ENCODE measurements around the gene PLPP7.

DNA sequence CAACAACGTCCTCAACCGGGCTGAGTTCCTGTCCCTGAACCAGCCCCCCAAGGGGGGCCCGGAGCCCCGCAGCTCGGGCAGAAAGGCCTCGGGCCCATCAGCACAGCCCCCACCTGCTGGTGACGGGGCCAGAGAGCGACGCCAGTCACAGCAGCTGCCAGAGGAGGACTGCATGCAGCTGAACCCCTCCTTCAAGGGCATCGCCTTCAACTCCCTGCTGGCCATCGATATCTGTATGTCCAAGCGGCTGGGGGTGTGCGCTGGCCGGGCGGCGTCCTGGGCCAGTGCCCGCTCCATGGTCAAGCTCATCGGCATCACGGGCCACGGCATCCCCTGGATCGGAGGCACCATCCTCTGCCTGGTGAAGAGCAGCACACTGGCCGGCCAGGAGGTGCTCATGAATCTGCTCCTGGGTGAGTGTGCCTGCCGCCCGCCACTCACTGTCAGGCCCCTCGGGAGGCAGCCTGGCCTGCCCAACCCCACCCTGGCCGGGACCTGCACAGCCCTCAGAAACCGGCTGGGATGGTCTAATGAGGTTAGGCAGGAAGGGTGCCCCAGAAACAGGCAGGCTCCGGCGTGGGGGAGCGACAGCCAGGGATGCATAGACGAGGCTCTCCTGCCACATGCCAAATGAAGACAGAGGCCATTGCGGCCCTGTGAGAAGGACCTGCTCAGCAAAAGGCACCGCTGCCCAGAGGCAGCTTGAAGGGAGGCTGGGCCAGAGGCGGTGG, 678 bp downstream of the PLPP7 start:
- TF ChIP-seq, protein P1, sequence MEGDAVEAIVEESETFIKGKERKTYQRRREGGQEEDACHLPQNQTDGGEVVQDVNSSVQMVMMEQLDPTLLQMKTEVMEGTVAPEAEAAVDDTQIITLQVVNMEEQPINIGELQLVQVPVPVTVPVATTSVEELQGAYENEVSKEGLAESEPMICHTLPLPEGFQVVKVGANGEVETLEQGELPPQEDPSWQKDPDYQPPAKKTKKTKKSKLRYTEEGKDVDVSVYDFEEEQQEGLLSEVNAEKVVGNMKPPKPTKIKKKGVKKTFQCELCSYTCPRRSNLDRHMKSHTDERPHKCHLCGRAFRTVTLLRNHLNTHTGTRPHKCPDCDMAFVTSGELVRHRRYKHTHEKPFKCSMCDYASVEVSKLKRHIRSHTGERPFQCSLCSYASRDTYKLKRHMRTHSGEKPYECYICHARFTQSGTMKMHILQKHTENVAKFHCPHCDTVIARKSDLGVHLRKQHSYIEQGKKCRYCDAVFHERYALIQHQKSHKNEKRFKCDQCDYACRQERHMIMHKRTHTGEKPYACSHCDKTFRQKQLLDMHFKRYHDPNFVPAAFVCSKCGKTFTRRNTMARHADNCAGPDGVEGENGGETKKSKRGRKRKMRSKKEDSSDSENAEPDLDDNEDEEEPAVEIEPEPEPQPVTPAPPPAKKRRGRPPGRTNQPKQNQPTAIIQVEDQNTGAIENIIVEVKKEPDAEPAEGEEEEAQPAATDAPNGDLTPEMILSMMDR (IDR thresholded peaks at IDR 0.05; ENCODE audit: low read depth, low read length, missing input control) = no peak
- TF ChIP-seq TAF1 (conservative IDR thresholded peaks at IDR 0.05) = no peak
- no peak for TF ChIP-seq MAX (IDR thresholded peaks at IDR 0.05)
- TF ChIP-seq, protein P2, sequence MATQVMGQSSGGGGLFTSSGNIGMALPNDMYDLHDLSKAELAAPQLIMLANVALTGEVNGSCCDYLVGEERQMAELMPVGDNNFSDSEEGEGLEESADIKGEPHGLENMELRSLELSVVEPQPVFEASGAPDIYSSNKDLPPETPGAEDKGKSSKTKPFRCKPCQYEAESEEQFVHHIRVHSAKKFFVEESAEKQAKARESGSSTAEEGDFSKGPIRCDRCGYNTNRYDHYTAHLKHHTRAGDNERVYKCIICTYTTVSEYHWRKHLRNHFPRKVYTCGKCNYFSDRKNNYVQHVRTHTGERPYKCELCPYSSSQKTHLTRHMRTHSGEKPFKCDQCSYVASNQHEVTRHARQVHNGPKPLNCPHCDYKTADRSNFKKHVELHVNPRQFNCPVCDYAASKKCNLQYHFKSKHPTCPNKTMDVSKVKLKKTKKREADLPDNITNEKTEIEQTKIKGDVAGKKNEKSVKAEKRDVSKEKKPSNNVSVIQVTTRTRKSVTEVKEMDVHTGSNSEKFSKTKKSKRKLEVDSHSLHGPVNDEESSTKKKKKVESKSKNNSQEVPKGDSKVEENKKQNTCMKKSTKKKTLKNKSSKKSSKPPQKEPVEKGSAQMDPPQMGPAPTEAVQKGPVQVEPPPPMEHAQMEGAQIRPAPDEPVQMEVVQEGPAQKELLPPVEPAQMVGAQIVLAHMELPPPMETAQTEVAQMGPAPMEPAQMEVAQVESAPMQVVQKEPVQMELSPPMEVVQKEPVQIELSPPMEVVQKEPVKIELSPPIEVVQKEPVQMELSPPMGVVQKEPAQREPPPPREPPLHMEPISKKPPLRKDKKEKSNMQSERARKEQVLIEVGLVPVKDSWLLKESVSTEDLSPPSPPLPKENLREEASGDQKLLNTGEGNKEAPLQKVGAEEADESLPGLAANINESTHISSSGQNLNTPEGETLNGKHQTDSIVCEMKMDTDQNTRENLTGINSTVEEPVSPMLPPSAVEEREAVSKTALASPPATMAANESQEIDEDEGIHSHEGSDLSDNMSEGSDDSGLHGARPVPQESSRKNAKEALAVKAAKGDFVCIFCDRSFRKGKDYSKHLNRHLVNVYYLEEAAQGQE (IDR thresholded peaks at IDR 0.05) = no peak
- TF ChIP-seq SP1 (IDR thresholded peaks at IDR 0.05) = no peak
- no peak for TF ChIP-seq GABPA (IDR thresholded peaks at IDR 0.05 in 1 of 2, conservative IDR thresholded peaks at IDR 0.05 in 1 of 2)
- TF ChIP-seq HNF4A (conservative IDR thresholded peaks at IDR 0.05) = no peak
- no peak for TF ChIP-seq FOXA1 (IDR thresholded peaks at IDR 0.05)
- no peak for TF ChIP-seq ZBTB33 (IDR thresholded peaks at IDR 0.05)

All from liver (tissue), 3 donors.